ENCODE results near the gene SMAD5. TPM values are rescaled to one million over a fixed set of nuclear protein-coding genes. Genes with fewer than 3 reads are reported as not detected.

SMAD5 gene
- total and polyA plus RNA-seq, 8 donors, result 4.3 to 46.1 (median 20.7) TPM

DNA sequence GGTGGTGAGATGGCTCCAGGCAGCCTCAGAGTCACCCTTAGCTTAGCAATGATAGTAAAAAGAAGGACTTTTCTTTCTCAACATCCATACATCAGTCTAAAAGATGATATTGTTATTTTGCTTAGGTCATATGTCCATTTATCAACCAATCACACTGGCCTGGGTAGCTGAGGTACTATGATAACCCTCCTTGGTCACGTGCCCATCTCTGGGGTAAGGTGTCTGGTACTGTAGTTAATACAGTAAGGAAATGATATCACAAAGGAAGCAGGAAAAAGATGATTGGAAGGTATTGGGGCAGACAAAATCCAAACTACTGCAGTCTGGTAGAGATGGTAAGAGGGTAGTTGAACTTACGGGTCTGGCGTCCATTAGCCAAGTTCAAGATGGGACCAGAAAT lies 5.1 kb upstream of the SMAD5 start:
- no peaks in the 10 kb centered on the region for H3K9me3 ChIP-seq
- peaks cover 0 to 9% (median 0%) of the 10 kb centered on the region in 3 donors for H3K4me1 ChIP-seq
- no peak for TF ChIP-seq CTCF (IDR thresholded peaks at IDR 0.05)
- ATAC-seq (no peak), FAIRE-seq (no peak), DNase-seq (no peak)
- no peak overlapping the region for H3K27ac ChIP-seq
- no peaks in the 10 kb centered on the region for H3K27me3 ChIP-seq
- intact Hi-C loops (cut with DNase I), result no loop called here
- WGBS, 2 donors, result 80 to 91% methylated on average over 3 of the region's 3 CpGs
- H3K36me3 ChIP-seq, result no peaks in the 10 kb centered on the region
- no peak overlapping the region for H3K4me3 ChIP-seq

DNA sequence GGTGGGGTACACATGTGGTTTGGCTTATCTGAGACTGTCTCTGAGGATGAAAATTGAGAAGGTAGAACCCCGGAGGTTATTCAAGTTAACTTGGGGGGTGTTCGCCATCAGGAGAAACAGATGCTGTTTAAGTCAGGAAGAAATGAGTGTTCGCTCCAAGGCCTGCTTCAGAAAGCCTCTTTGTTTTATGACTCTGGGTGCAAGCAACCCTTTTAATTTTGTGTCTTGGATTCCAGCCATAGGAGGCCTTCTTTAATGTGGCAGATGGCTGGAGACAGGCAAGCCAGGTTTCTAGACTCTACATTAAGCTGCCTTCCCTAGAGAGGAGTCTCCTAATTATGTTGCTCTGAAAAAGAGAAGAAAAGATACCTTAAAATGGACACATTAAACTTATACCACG lies 4.2 kb upstream of the SMAD5 start:
- no peak for FAIRE-seq
- no peaks in the 10 kb centered on the region for H3K36me3 ChIP-seq
- no peaks in the 10 kb centered on the region for H3K27me3 ChIP-seq
- H3K4me3 ChIP-seq, result no peak overlapping the region
- no peaks in the 10 kb centered on the region for H3K9me3 ChIP-seq
- no peak overlapping the region for H3K27ac ChIP-seq
- no peak for TF ChIP-seq CTCF (IDR thresholded peaks at IDR 0.05)
- DNase-seq, result no peak
- 77 to 81% methylated on average over 4 of the region's 4 CpGs for WGBS, 2 donors
- no peak for ATAC-seq
- H3K4me1 ChIP-seq, result peaks cover 0 to 5% (median 0%) of the 10 kb centered on the region in 3 donors
- intact Hi-C loops (cut with DNase I), result no loop called here

GRCh38 chr5:136129445-136129844 lies 3.2 kb upstream of the SMAD5 start:
- H3K9me3 ChIP-seq, result no peaks in the 10 kb centered on the region
- ATAC-seq (no peak), FAIRE-seq (no peak), DNase-seq (no peak)
- no peak overlapping the region for H3K27ac ChIP-seq
- WGBS, 2 donors, result 88 to 89% methylated on average over 1 of the region's 1 CpG
- no peaks in the 10 kb centered on the region for H3K36me3 ChIP-seq
- H3K27me3 ChIP-seq, result no peaks in the 10 kb centered on the region
- H3K4me1 ChIP-seq, result peaks cover 3 to 10% (median 4%) of the 10 kb centered on the region in 3 donors
- intact Hi-C loops (cut with DNase I), result no loop called here
- no peak for TF ChIP-seq CTCF (IDR thresholded peaks at IDR 0.05)
- no peak overlapping the region for H3K4me3 ChIP-seq

DNA sequence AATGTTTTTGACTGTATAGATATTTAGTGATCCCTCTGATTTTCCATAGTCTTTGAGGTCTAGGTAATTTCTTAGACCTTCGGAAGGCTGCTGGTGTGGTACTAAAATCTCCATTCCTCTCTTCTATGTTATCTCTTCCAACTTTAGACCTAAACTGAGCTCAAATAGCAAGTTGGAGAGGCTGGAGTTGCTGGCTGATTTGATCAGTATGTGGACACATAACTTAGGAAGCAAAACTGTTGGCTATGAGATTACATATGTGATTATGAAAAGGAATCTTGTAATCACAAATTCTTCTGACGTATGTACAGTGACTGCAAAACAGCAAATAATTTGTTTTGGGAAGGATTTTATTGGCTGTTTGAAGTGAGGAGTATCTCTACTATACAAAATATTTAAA lies 2.1 kb upstream of the SMAD5 start:
- FAIRE-seq (no peak), DNase-seq (no peak), ATAC-seq (no peak)
- Histone ChIP-seq H3K27me3 (no peaks in the 10 kb centered on the region), H3K9me3 (no peaks in the 10 kb centered on the region), H3K4me3 (no peak overlapping the region), H3K36me3 (no peaks in the 10 kb centered on the region), H3K27ac (no peak overlapping the region), H3K4me1 (peaks cover 11 to 21% (median 15%) of the 10 kb centered on the region in 3 donors)
- WGBS, 2 donors, result 84 to 96% methylated on average over 2 of the region's 2 CpGs
- intact Hi-C loops (cut with DNase I), result loop anchor here in 1 of 3 donors (10.0 kb wide), 1 partner anchor 56 kb away; no protein-coding TSS in a partner anchor
- TF ChIP-seq CTCF (IDR thresholded peaks at IDR 0.05), result no peak

- peak overlapping the region; percentile 91 to 98 (median 93) for H3K27ac ChIP-seq
- ATAC-seq (peak in 1 of 4 donors; percentile 3), DNase-seq (peak in 2 of 6 donors; percentile 20 to 25), FAIRE-seq (no peak)
- TF ChIP-seq CTCF (IDR thresholded peaks at IDR 0.05), result no peak
- no peaks in the 10 kb centered on the region for H3K9me3 ChIP-seq
- H3K4me1 ChIP-seq, result peaks cover 11 to 21% (median 19%) of the 10 kb centered on the region in 3 donors
- H3K36me3 ChIP-seq, result no peaks in the 10 kb centered on the region
- H3K4me3 ChIP-seq, result peak overlapping the region in 3 of 4 donors; percentile 71 to 90 (median 87)
- WGBS, 2 donors, result 36 to 38% methylated on average over 6 of the region's 6 CpGs
- no peaks in the 10 kb centered on the region for H3K27me3 ChIP-seq
- intact Hi-C loops (cut with DNase I), result loop anchor here in 1 of 3 donors (10.0 kb wide), 1 partner anchor 57 kb away; no protein-coding TSS in a partner anchor
These were observed 558 bp upstream of the SMAD5 start for GRCh38 chr5:136132087-136132486.

All from pancreas (tissue), 10 donors.